GOT3 (cell line): ENCODE results near the gene RGS12.

Source experiments
- DNase-seq: peaks from one replicate; lab custom pipeline; 2025; ENCODE audit warnings: mixed read lengths; lab: John Stamatoyannopoulos, UW

The RGS12 gene

GRCh38 chr4:3292571-3293400 lies at the start of gene RGS12:
Gene RGS12 (plus strand): TSS chr4:3293021. CDS start chr4:3316171, 23,150 bp downstream.
- peak; percentile 84 for DNase-seq

- DNase-seq, result no peak
Measured at GRCh38 chr4:3243136-3243780, 49.6 kb upstream of the RGS12 start.

- no peak for DNase-seq
Measured at GRCh38 chr4:3244002-3244401, 48.8 kb upstream of the RGS12 start.

GRCh38 chr4:3244747-3245146 lies 48.1 kb upstream of the RGS12 start:
- no peak for DNase-seq

- DNase-seq, result no peak
Measured at GRCh38 chr4:3245676-3246075, 47.1 kb upstream of the RGS12 start.

- DNase-seq, result no peak
Measured at GRCh38 chr4:3246458-3247398, 46.1 kb upstream of the RGS12 start.

- no peak for DNase-seq
Measured at GRCh38 chr4:3247399-3248177, 45.2 kb upstream of the RGS12 start.

- DNase-seq, result no peak
Measured at GRCh38 chr4:3248178-3248480, 44.7 kb upstream of the RGS12 start.

GRCh38 chr4:3248811-3249661 lies 43.8 kb upstream of the RGS12 start, which contains the start of gene MSANTD1:
Gene MSANTD1 (plus strand): TSS chr4:3249159. CDS start chr4:3249223, 64 bp downstream.
- DNase-seq, result no peak

GRCh38 chr4:3249711-3250437 lies 42.9 kb upstream of the RGS12 start:
- no peak for DNase-seq

- no peak for DNase-seq
Measured at GRCh38 chr4:3250438-3250955, 42.3 kb upstream of the RGS12 start.

GRCh38 chr4:3250956-3251690 lies 41.7 kb upstream of the RGS12 start:
- no peak for DNase-seq

GRCh38 chr4:3251691-3252479 lies 40.9 kb upstream of the RGS12 start:
- DNase-seq, result no peak

GRCh38 chr4:3252480-3252828 lies 40.4 kb upstream of the RGS12 start:
- DNase-seq, result no peak

GRCh38 chr4:3252831-3253641 lies 39.8 kb upstream of the RGS12 start:
- DNase-seq, result no peak

- DNase-seq, result no peak
Measured at GRCh38 chr4:3253808-3254207, 39.0 kb upstream of the RGS12 start.
